Rectal smooth muscle tissue (tissue), 1 donor: Measurements from ENCODE around the gene CD86.

ENCODE experiments used
- H3K27ac ChIP-seq: one replicate; pipeline ENCODE4 v1.7.0; 2013; ENCODE audit warnings: low read depth, low read length, inconsistent platforms
- H3K27me3 ChIP-seq: one replicate; pipeline ENCODE4 v1.7.0; 2013; ENCODE audit warnings: low read length; ENCODE audit not compliant: control insufficient read depth, insufficient read depth
- H3K36me3 ChIP-seq: one replicate; pipeline ENCODE4 v1.7.0; 2013; ENCODE audit warnings: low read length; ENCODE audit not compliant: control insufficient read depth, insufficient read depth
- H3K4me1 ChIP-seq: one replicate; pipeline ENCODE4 v1.7.0; 2013; ENCODE audit warnings: low read length; ENCODE audit not compliant: control insufficient read depth, insufficient read depth
- H3K4me3 ChIP-seq: one replicate; pipeline ENCODE4 v1.7.0; 2013; ENCODE audit warnings: low read length
- H3K9ac ChIP-seq: one replicate; pipeline ENCODE4 v1.7.0; 2013; ENCODE audit warnings: low read length

Gene CD86

GRCh38 chr3:122081543-122082247 lies 26.5 kb downstream of the CD86 start:
- no peaks in the 10 kb centered on the region for H3K4me1 ChIP-seq
- no peak overlapping the region for H3K27ac ChIP-seq
- no peak overlapping the region for H3K4me3 ChIP-seq

DNA sequence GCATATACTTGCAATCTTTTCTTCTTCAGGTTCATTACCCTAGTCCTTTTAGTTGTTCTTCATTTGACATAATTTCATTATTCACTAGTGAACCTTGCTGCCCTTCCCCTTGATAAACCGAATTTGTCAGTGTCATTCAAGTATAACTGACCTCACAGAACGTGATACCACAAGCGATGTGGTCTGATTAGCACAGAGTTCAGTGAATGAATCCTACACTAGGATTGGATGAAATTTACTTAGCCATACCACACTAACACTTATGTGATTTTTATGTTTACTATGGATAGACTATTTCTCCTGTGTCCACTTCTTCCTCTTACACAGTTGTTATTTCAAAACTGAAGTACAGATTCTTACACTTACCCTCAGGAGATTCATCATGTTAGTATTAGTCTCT lies 27.2 kb downstream of the CD86 start:
- Histone ChIP-seq H3K9ac (no peak overlapping the region), H3K27ac (no peak overlapping the region)

More at GRCh38 chr3:122081543-122082247, 26.5 kb downstream of the CD86 start:
- no peaks in the 10 kb centered on the region for H3K27me3 ChIP-seq
- no peaks in the 10 kb centered on the region for H3K36me3 ChIP-seq
- no peak overlapping the region for H3K9ac ChIP-seq

GRCh38 chr3:122084799-122085198 lies 29.6 kb downstream of the CD86 start:
- Histone ChIP-seq H3K4me1 (no peaks in the 10 kb centered on the region), H3K36me3 (no peaks in the 10 kb centered on the region), H3K4me3 (no peak overlapping the region), H3K27ac (no peak overlapping the region), H3K9ac (no peak overlapping the region), H3K27me3 (no peaks in the 10 kb centered on the region)

More for the DNA sequence above, 27.2 kb downstream of the CD86 start:
- Histone ChIP-seq H3K4me3 (no peak overlapping the region), H3K36me3 (no peaks in the 10 kb centered on the region), H3K4me1 (no peaks in the 10 kb centered on the region), H3K27me3 (no peaks in the 10 kb centered on the region)

- no peaks in the 10 kb centered on the region for H3K36me3 ChIP-seq
- no peak overlapping the region for H3K27ac ChIP-seq
- H3K4me1 ChIP-seq, result no peaks in the 10 kb centered on the region
- H3K9ac ChIP-seq, result no peak overlapping the region
- H3K4me3 ChIP-seq, result no peak overlapping the region
- H3K27me3 ChIP-seq, result no peaks in the 10 kb centered on the region
These were observed 30.5 kb downstream of the CD86 start for GRCh38 chr3:122085673-122086072.

DNA sequence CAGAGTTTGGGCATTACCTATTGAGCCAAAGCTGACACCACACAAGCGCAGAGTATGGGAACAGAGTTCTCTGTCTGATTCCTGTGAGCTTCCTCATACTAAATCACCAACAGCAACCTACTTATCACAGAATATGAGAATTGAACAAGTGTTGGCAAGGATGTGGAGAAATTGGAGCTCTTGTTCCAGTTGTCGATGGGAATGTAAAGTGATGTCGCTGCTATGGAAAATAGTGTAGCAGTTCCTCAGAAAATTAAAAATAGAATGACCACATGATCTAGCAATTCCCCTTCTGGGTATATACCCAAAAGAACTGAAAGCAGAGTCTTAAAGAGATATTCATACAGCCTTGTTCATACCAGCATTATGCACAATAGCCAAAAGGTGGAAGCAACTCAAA lies 33.4 kb downstream of the CD86 start:
- Histone ChIP-seq H3K36me3 (no peaks in the 10 kb centered on the region), H3K4me1 (no peaks in the 10 kb centered on the region), H3K4me3 (no peak overlapping the region), H3K27me3 (no peaks in the 10 kb centered on the region), H3K9ac (no peak overlapping the region), H3K27ac (no peak overlapping the region)

- H3K27me3 ChIP-seq, result no peaks in the 10 kb centered on the region
- no peak overlapping the region for H3K9ac ChIP-seq
- H3K4me3 ChIP-seq, result no peak overlapping the region
- no peaks in the 10 kb centered on the region for H3K36me3 ChIP-seq
- H3K27ac ChIP-seq, result no peak overlapping the region
- H3K4me1 ChIP-seq, result no peaks in the 10 kb centered on the region
These were observed 36.6 kb downstream of the CD86 start for GRCh38 chr3:122091602-122092295.

DNA sequence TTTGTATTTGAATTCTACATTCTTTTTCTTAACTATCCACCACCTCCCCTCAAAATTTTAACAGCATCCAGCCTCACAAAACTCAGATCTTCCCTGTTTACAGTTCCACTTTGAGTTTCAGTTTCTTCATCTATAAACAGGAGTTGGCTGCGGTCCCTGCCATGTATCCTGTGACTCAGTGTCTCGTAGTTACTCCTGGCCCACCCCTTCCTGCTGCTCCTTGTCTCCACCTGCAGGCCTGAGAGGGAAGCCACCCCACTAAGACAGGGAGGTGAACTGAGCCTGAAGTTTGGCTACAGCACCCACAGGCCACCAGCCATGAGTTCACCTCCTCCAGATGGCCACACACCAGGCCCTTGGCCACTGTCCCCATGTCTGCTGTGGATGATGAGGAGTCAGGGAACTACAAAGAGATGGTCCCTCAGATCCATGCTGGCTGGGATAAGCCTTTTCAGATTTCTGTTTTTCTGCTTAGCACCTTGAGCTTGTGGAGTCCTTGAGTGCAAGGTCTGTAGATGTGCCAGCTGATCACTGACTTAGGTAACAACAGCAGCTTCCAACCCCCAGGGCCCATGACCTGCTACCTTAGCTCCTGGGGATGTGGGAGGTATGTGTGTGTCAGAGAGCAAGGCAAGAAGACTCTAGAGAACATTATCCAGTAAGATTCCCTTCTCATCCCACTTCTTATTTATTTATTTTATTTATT lies 37.5 kb downstream of the CD86 start:
- no peaks in the 10 kb centered on the region for H3K36me3 ChIP-seq
- no peak overlapping the region for H3K9ac ChIP-seq
- no peak overlapping the region for H3K4me3 ChIP-seq
- H3K27ac ChIP-seq, result no peak overlapping the region
- no peaks in the 10 kb centered on the region for H3K27me3 ChIP-seq
- no peaks in the 10 kb centered on the region for H3K4me1 ChIP-seq

DNA sequence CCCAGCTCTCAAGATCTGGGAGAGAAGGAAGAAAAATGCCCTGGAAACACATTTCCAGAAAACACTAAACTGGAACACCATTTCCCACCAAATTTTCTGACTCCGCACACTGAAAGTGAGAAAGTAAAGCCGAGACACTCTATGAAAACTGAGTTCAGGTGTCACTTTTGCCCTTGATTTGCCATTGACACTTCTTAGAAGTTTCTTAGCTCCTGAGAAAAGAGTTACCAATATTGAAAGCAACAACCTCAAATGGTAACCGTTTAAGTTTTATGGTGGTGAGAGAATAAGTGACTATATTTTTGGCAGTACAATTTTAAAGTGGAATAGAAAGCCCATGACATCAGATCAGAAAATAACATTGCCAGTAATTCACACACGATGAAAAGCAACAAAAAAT lies 39.0 kb downstream of the CD86 start:
- no peaks in the 10 kb centered on the region for H3K4me1 ChIP-seq
- H3K27me3 ChIP-seq, result no peaks in the 10 kb centered on the region

DNA sequence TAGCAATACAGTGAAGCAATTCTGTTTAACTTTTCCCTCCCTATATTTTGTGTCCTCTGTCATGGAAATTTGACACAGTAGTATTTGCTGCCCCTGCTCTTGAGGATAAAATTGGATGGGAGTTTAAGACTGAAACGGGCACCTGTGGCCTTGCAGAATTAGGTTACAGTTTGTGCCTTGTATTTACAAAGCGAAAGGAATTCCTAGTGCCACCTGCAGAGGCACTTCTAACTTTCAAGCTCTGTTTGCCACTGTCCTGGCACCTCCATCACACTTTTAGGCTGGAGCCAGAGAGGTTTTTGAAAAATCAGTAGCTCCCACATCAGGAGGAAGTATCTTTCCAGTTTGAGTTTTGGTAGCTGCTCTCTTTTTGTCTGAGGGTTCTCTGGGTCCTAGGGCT lies 39.5 kb downstream of the CD86 start:
- Histone ChIP-seq H3K4me1 (no peaks in the 10 kb centered on the region), H3K27ac (no peak overlapping the region), H3K9ac (no peak overlapping the region), H3K27me3 (no peaks in the 10 kb centered on the region), H3K4me3 (no peak overlapping the region), H3K36me3 (no peaks in the 10 kb centered on the region)

More for the DNA sequence above, 39.0 kb downstream of the CD86 start:
- Histone ChIP-seq H3K4me3 (no peak overlapping the region), H3K36me3 (no peaks in the 10 kb centered on the region), H3K9ac (no peak overlapping the region), H3K27ac (no peak overlapping the region)

GRCh38 chr3:122097141-122097540 lies 42.0 kb downstream of the CD86 start:
- Histone ChIP-seq H3K27ac (no peak overlapping the region), H3K9ac (no peak overlapping the region), H3K27me3 (no peaks in the 10 kb centered on the region), H3K4me1 (no peaks in the 10 kb centered on the region), H3K36me3 (no peaks in the 10 kb centered on the region), H3K4me3 (no peak overlapping the region)

- no peaks in the 10 kb centered on the region for H3K36me3 ChIP-seq
- H3K9ac ChIP-seq, result no peak overlapping the region
- no peak overlapping the region for H3K4me3 ChIP-seq
- no peaks in the 10 kb centered on the region for H3K27me3 ChIP-seq
- H3K4me1 ChIP-seq, result no peaks in the 10 kb centered on the region
- no peak overlapping the region for H3K27ac ChIP-seq
These were observed 43.4 kb downstream of the CD86 start for GRCh38 chr3:122098611-122099010.

GRCh38 chr3:122099255-122099654 lies 44.1 kb downstream of the CD86 start:
- Histone ChIP-seq H3K9ac (no peak overlapping the region), H3K4me3 (no peak overlapping the region), H3K27me3 (no peaks in the 10 kb centered on the region), H3K4me1 (no peaks in the 10 kb centered on the region), H3K27ac (no peak overlapping the region), H3K36me3 (no peaks in the 10 kb centered on the region)
